PFSK-1 (cell line): ENCODE data around the gene CYTH3. TPM values are rescaled to one million over a fixed set of nuclear protein-coding genes. Genes with fewer than 3 reads are reported as not detected.

Source experiments
- FOXP2 ChIP-seq: optimal IDR thresholded peaks from 2 replicates; pipeline ENCODE3; 2011; ENCODE audit warnings: borderline replicate concordance, control low read depth, inconsistent platforms; ENCODE audit not compliant: insufficient read depth; ENCODE audit errors: extremely low read length, extremely low read depth
- POLR2AphosphoS5 ChIP-seq: IDR thresholded peaks from 2 replicates; pipeline ENCODE4 v1.6.1; 2012; ENCODE audit warnings: low read depth, mild to moderate bottlenecking, control low read depth, low read length, moderate library complexity
- SIN3A ChIP-seq: IDR thresholded peaks from 2 replicates; pipeline ENCODE4 v1.6.1; 2012; ENCODE audit warnings: mild to moderate bottlenecking, low read length, moderate library complexity, borderline replicate concordance; ENCODE audit not compliant: insufficient read depth
- TAF1 ChIP-seq: IDR thresholded peaks from 2 replicates; pipeline ENCODE4 v1.6.1; 2012; ENCODE audit warnings: low read length, control low read depth, borderline replicate concordance; ENCODE audit not compliant: insufficient read depth
- polyA plus RNA-seq: library from polyadenylated mRNA; unstranded; fragments of >200 nt; gene quantifications from one replicate; pipeline ENCODE4 v1.2.1, GENCODE V29; 2012; ENCODE audit warnings: low read depth, missing spikeins; ENCODE audit not compliant: insufficient read length
- TF ChIP-seq, protein P1 (sequence below), 2 experiments: IDR thresholded peaks; 2 replicates each; pipeline versions ENCODE4 v1.6.1 to v1.8.0; 2011 to 2012; ENCODE audit warnings: low read depth in 2 of 2, low read length in 2 of 2, control low read depth in 1 of 2, inconsistent platforms in 1 of 2, mild to moderate bottlenecking in 1 of 2, moderate library complexity in 1 of 2; ENCODE audit not compliant: insufficient read depth in 1 of 2

CYTH3 gene, protein sequence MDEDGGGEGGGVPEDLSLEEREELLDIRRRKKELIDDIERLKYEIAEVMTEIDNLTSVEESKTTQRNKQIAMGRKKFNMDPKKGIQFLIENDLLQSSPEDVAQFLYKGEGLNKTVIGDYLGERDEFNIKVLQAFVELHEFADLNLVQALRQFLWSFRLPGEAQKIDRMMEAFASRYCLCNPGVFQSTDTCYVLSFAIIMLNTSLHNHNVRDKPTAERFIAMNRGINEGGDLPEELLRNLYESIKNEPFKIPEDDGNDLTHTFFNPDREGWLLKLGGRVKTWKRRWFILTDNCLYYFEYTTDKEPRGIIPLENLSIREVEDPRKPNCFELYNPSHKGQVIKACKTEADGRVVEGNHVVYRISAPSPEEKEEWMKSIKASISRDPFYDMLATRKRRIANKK
- 37.9 TPM for polyA plus RNA-seq

DNA sequence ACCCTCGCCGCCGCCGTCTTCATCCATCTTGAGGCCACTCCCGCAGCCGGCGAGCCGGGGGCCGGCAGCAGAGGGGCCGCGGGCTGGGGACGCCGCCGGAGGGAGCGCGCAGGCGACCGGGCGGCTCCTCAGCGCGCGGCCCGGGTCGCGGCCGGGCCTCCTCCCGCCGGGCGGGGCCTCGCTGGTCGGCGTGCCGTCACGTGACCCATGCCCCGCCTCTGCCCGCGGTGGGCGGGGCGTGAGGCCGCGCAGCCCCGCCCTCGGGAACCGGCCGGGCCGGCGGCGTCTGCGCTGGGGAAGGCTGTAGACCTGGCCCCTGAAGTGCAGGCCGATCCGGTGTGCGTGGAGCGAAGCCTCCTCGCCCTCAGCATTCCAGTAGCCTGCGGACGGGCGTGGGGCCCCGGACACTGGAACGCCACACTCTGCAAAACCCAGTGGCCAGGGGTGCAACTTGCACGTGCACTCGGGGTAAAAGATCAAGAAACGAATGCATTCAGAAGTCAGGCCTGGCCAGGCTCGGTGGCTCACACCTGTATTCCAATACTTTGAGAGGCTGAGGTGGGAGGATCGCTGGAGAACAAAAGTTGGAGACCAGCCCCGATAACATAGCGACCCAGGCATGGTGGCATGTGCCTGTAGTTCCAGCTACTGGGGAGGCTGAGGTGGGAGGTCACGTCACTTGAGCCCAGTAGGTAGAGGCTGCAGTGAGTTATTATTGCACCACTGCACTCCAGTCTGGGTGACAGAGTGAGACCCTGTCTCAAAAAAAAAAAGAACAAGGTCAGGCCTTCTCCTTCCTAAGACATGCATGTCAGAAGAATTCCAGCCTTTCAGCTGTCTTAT lies at the start of gene CYTH3:
TSS of gene CYTH3 (minus strand) at position 144 of the 843 bp plus-strand sequence. CDS start at position 27, 117 bp downstream.
- TF ChIP-seq POLR2AphosphoS5 (peak; percentile 65; the same call in 1 of the 2 replicates), SIN3A (no peak; the same call in 1 of the 2 replicates), FOXP2 (peak; percentile 31), TAF1 (no peak)
- TF ChIP-seq, protein P1, sequence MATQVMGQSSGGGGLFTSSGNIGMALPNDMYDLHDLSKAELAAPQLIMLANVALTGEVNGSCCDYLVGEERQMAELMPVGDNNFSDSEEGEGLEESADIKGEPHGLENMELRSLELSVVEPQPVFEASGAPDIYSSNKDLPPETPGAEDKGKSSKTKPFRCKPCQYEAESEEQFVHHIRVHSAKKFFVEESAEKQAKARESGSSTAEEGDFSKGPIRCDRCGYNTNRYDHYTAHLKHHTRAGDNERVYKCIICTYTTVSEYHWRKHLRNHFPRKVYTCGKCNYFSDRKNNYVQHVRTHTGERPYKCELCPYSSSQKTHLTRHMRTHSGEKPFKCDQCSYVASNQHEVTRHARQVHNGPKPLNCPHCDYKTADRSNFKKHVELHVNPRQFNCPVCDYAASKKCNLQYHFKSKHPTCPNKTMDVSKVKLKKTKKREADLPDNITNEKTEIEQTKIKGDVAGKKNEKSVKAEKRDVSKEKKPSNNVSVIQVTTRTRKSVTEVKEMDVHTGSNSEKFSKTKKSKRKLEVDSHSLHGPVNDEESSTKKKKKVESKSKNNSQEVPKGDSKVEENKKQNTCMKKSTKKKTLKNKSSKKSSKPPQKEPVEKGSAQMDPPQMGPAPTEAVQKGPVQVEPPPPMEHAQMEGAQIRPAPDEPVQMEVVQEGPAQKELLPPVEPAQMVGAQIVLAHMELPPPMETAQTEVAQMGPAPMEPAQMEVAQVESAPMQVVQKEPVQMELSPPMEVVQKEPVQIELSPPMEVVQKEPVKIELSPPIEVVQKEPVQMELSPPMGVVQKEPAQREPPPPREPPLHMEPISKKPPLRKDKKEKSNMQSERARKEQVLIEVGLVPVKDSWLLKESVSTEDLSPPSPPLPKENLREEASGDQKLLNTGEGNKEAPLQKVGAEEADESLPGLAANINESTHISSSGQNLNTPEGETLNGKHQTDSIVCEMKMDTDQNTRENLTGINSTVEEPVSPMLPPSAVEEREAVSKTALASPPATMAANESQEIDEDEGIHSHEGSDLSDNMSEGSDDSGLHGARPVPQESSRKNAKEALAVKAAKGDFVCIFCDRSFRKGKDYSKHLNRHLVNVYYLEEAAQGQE (IDR thresholded peaks at IDR 0.05; ENCODE audit: insufficient read depth in 1 of 2, low read depth in 2 of 2, low read length in 2 of 2) = no peak; a peak in 1 of 4 replicates

DNA sequence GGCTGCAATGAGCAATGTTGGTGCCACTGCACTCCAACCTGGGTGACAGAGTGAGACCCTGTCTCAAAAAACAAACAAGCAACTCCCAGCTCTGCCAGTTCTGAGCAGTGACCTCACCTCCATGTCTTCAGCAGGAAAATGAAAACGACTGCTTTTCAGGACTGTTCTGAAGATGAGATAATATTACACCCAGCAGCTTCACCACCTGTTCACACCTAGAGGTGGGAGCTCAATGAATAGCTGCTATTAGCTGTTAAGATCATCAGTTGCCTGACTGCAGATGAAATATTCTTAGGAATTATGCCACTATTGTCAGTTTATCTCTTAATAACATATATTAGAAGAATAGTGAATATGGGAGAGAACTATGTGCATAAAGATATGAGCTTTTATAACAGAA lies 48.4 kb upstream of the CYTH3 start:
- TF ChIP-seq, protein P1 (IDR thresholded peaks at IDR 0.05; ENCODE audit: insufficient read depth in 1 of 2, low read depth in 2 of 2, low read length in 2 of 2) = no peak
- TF ChIP-seq FOXP2 (no peak), SIN3A (no peak), POLR2AphosphoS5 (no peak), TAF1 (no peak)

DNA sequence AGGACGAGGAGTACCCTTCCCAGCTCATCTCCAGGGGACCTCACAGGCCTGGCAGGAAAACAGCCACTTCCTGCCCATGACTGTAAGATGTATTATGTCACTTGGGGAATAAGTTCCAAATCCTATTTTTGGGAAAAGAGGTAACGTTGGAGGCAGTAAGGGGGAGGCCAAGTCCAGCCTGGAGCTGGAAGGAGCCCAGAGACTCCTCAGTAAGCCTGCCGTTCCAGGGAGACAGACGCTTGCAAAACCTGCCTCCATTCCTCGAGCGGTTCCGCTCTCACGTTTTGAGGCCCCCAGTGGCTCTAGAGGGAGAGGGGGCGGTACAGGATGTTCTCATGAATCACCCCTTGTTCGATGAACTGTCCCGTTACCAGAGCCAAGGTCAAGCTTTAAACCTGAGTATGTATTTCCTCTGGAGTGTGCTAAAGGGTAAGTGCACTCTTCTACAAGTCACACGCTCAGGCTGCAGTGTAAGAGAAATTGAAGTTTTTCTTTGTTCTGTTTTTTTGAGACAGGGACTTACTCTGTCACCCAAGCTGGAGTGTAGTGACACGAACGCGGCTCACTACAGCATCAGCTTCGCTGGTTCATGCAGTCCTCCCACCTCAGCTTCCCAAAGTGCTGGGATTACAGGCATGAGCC lies 45.5 kb upstream of the CYTH3 start:
- no peak for TF ChIP-seq FOXP2
- TF ChIP-seq POLR2AphosphoS5 = no peak
- no peak for TF ChIP-seq SIN3A
- no peak for TF ChIP-seq TAF1
- TF ChIP-seq, protein P1 (IDR thresholded peaks at IDR 0.05; ENCODE audit: insufficient read depth in 1 of 2, low read depth in 2 of 2, low read length in 2 of 2) = no peak

DNA sequence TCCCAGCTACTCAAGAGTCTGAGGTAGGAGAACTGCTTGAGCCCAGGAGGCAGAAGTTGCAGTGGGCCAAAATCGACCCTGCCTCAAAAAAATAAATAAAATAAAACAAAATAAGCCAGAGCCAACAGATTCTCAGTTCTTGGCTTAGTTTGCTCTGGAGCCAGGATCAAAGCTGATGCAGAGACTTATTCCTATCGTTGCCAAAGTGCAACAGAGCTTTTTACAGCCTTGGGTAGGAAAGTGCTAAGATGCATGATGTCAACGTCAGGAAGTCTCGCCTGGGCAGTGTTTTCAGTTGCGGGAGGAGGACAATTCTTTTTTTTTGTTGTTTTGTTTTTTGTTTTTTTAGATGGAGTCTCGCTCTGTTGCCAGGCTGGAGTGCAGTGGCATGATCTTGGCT lies 43.8 kb upstream of the CYTH3 start:
- TF ChIP-seq, protein P1 (IDR thresholded peaks at IDR 0.05; ENCODE audit: insufficient read depth in 1 of 2, low read depth in 2 of 2, low read length in 2 of 2) = no peak
- TF ChIP-seq SIN3A (no peak), FOXP2 (no peak), TAF1 (no peak), POLR2AphosphoS5 (no peak)
